ENCODE data around the gene CIRBP. TPM values are rescaled to one million over a fixed set of nuclear protein-coding genes. Genes with fewer than 3 reads are reported as not detected.

The CIRBP gene
- total RNA-seq, 2 experiments from 2014 or later, result 172 to 195 TPM

GRCh38 chr19:1248786-1249297, 20.3 kb upstream of the CIRBP start:
- ATAC-seq (peak; percentile 14), DNase-seq (peak; percentile 82)
- Mint-ChIP-seq H3K9me3 (ENCODE audit: insufficient read depth) (no peaks in the 10 kb centered on the region), H3K27ac (peak overlapping the region; percentile 90), H3K4me3 (peak overlapping the region; percentile 78), H3K27me3 (ENCODE audit: low read depth) (no peaks in the 10 kb centered on the region), H3K36me3 (ENCODE audit: low read depth) (peaks cover 24% of the 10 kb centered on the region), H3K4me1 (ENCODE audit: low read depth) (peaks cover 15% of the 10 kb centered on the region)
- CTCF ChIA-PET, result interaction anchor here (0.6 to 1.0 kb wide), 2 partner anchors 15 to 18 kb away, joined by 3 to 6 read pairs; no protein-coding TSS in a partner anchor
- POLR2A ChIA-PET, result interaction anchor here (0.6 to 1.0 kb wide), 3 partner anchors 13 to 20 kb away, joined by 3 to 8 read pairs (median 5); partner anchors contain the start of gene CIRBP

GRCh38 chr19:1249298-1249989, 19.7 kb upstream of the CIRBP start:
- no peaks in the 10 kb centered on the region for H3K27me3 Mint-ChIP-seq (ENCODE audit: low read depth)
- CTCF ChIA-PET, result interaction anchor here (0.6 to 1.0 kb wide), 2 partner anchors 15 to 17 kb away, joined by 3 to 6 read pairs; no protein-coding TSS in a partner anchor
- peaks cover 26% of the 10 kb centered on the region for H3K36me3 Mint-ChIP-seq (ENCODE audit: low read depth)
- peaks cover 13% of the 10 kb centered on the region for H3K4me1 Mint-ChIP-seq (ENCODE audit: low read depth)
- peak overlapping the region; percentile 79 for H3K4me3 Mint-ChIP-seq
- H3K27ac Mint-ChIP-seq, result peak overlapping the region; percentile 83
- POLR2A ChIA-PET, result interaction anchor here (0.5 to 1.0 kb wide), 4 partner anchors 10 to 20 kb away, joined by 3 to 8 read pairs (median 3); partner anchors contain the start of gene CIRBP
- no peaks in the 10 kb centered on the region for H3K9me3 Mint-ChIP-seq (ENCODE audit: insufficient read depth)
- ATAC-seq, result peak; percentile 54
- peak; percentile 95 for DNase-seq

- peak overlapping the region; percentile 83 for H3K27ac Mint-ChIP-seq
- DNase-seq, result no peak
- ChIA-PET CTCF (interaction anchor here (0.9 kb wide), 1 partner anchor 12 kb away, joined by 3 read pairs; no protein-coding TSS in a partner anchor), POLR2A (interaction anchor here (0.5 to 1.0 kb wide), 2 partner anchors 10 to 19 kb away, joined by 3 read pairs; partner anchors contain the start of gene CIRBP)
- no peaks in the 10 kb centered on the region for H3K9me3 Mint-ChIP-seq (ENCODE audit: insufficient read depth)
- H3K4me1 Mint-ChIP-seq (ENCODE audit: low read depth), result peaks cover 15% of the 10 kb centered on the region
- H3K27me3 Mint-ChIP-seq (ENCODE audit: low read depth), result no peaks in the 10 kb centered on the region
- H3K4me3 Mint-ChIP-seq, result peak overlapping the region; percentile 79
- H3K36me3 Mint-ChIP-seq (ENCODE audit: low read depth), result peaks cover 30% of the 10 kb centered on the region
- no peak for ATAC-seq
Measured at GRCh38 chr19:1249990-1250436, 19.1 kb upstream of the CIRBP start.

GRCh38 chr19:1250437-1251260, 18.5 kb upstream of the CIRBP start:
- H3K27ac Mint-ChIP-seq, result peak overlapping the region; percentile 88
- peak overlapping the region; percentile 91 for H3K4me3 Mint-ChIP-seq
- H3K4me1 Mint-ChIP-seq (ENCODE audit: low read depth), result peaks cover 20% of the 10 kb centered on the region
- ATAC-seq (no peak), DNase-seq (peak; percentile 74)
- ChIA-PET CTCF (interaction anchor here (0.9 to 1.3 kb wide), 2 partner anchors 11 to 16 kb away, joined by 3 to 11 read pairs; no protein-coding TSS in a partner anchor), POLR2A (interaction anchor here (1.0 to 3.2 kb wide), 3 partner anchors 11 to 19 kb away, joined by 3 to 52 read pairs (median 6); partner anchors contain the start of gene CIRBP)
- peaks cover 36% of the 10 kb centered on the region for H3K36me3 Mint-ChIP-seq (ENCODE audit: low read depth)
- no peaks in the 10 kb centered on the region for H3K9me3 Mint-ChIP-seq (ENCODE audit: insufficient read depth)
- H3K27me3 Mint-ChIP-seq (ENCODE audit: low read depth), result no peaks in the 10 kb centered on the region

- CTCF ChIA-PET, result interaction anchor here (1.3 kb wide), 1 partner anchor 15 kb away, joined by 11 read pairs; no protein-coding TSS in a partner anchor
- peak; percentile 2 for ATAC-seq
Measured at GRCh38 chr19:1251330-1252220, 17.6 kb upstream of the CIRBP start.

GRCh38 chr19:1252221-1252820, 16.8 kb upstream of the CIRBP start:
- DNase-seq, result peak; percentile 87
- H3K9me3 Mint-ChIP-seq (ENCODE audit: insufficient read depth), result no peaks in the 10 kb centered on the region
- POLR2A ChIA-PET, result interaction anchor here (0.5 to 3.2 kb wide), 9 partner anchors 8 to 31 kb away, joined by 3 to 52 read pairs (median 9); partner anchors contain the start of genes CIRBP and FAM174C
- no peak for ATAC-seq
- peak overlapping the region; percentile 91 for H3K4me3 Mint-ChIP-seq
- CTCF ChIA-PET, result interaction anchor here (1.3 to 4.9 kb wide), 3 partner anchors 8 to 14 kb away, joined by 11 to 45 read pairs (median 29); no protein-coding TSS in a partner anchor
- peak overlapping the region; percentile 88 for H3K27ac Mint-ChIP-seq
- peaks cover 48% of the 10 kb centered on the region for H3K36me3 Mint-ChIP-seq (ENCODE audit: low read depth)
- no peaks in the 10 kb centered on the region for H3K27me3 Mint-ChIP-seq (ENCODE audit: low read depth)
- peaks cover 26% of the 10 kb centered on the region for H3K4me1 Mint-ChIP-seq (ENCODE audit: low read depth)

More at GRCh38 chr19:1251330-1252220, 17.6 kb upstream of the CIRBP start:
- peak; percentile 79 for DNase-seq
- Mint-ChIP-seq H3K27ac (peak overlapping the region; percentile 88), H3K4me1 (ENCODE audit: low read depth) (peaks cover 23% of the 10 kb centered on the region), H3K27me3 (ENCODE audit: low read depth) (no peaks in the 10 kb centered on the region), H3K9me3 (ENCODE audit: insufficient read depth) (no peaks in the 10 kb centered on the region), H3K4me3 (peak overlapping the region; percentile 91), H3K36me3 (ENCODE audit: low read depth) (peaks cover 45% of the 10 kb centered on the region)
- POLR2A ChIA-PET, result interaction anchor here (0.5 to 3.2 kb wide), 5 partner anchors 10 to 31 kb away, joined by 3 to 52 read pairs (median 4); partner anchors contain the start of gene CIRBP

- H3K9me3 Mint-ChIP-seq (ENCODE audit: insufficient read depth), result no peaks in the 10 kb centered on the region
- H3K4me1 Mint-ChIP-seq (ENCODE audit: low read depth), result peaks cover 30% of the 10 kb centered on the region
- no peaks in the 10 kb centered on the region for H3K27me3 Mint-ChIP-seq (ENCODE audit: low read depth)
- H3K27ac Mint-ChIP-seq, result peak overlapping the region; percentile 81
- POLR2A ChIA-PET, result interaction anchor here (0.9 to 3.2 kb wide), 6 partner anchors 8 to 22 kb away, joined by 3 to 52 read pairs (median 10); partner anchors contain the start of genes CIRBP and FAM174C
- CTCF ChIA-PET, result interaction anchor here (0.7 to 4.9 kb wide), 4 partner anchors 8 to 16 kb away, joined by 3 to 45 read pairs (median 16); partner anchors contain the start of gene CIRBP
- ATAC-seq, result peak; percentile 16
- peak; percentile 85 for DNase-seq
- H3K4me3 Mint-ChIP-seq, result peak overlapping the region; percentile 91
- peaks cover 55% of the 10 kb centered on the region for H3K36me3 Mint-ChIP-seq (ENCODE audit: low read depth)
Measured at GRCh38 chr19:1252821-1253513, 16.2 kb upstream of the CIRBP start.

- ChIA-PET CTCF (interaction anchor here (0.7 to 4.9 kb wide), 4 partner anchors 8 to 15 kb away, joined by 3 to 45 read pairs (median 16); partner anchors contain the start of gene CIRBP), POLR2A (interaction anchor here (1.2 to 3.2 kb wide), 5 partner anchors 9 to 22 kb away, joined by 3 to 52 read pairs (median 10); partner anchors contain the start of genes CIRBP and FAM174C)
- no peaks in the 10 kb centered on the region for H3K9me3 Mint-ChIP-seq (ENCODE audit: insufficient read depth)
- H3K4me3 Mint-ChIP-seq, result peak overlapping the region; percentile 91
- H3K36me3 Mint-ChIP-seq (ENCODE audit: low read depth), result peaks cover 61% of the 10 kb centered on the region
- H3K27ac Mint-ChIP-seq, result peak overlapping the region; percentile 79
- H3K27me3 Mint-ChIP-seq (ENCODE audit: low read depth), result no peaks in the 10 kb centered on the region
- H3K4me1 Mint-ChIP-seq (ENCODE audit: low read depth), result peaks cover 35% of the 10 kb centered on the region
- ATAC-seq (no peak), DNase-seq (no peak)
Measured at GRCh38 chr19:1253514-1254080, 15.5 kb upstream of the CIRBP start.

- no peaks in the 10 kb centered on the region for H3K27me3 Mint-ChIP-seq (ENCODE audit: low read depth)
- DNase-seq (no peak), ATAC-seq (no peak)
- H3K9me3 Mint-ChIP-seq (ENCODE audit: insufficient read depth), result no peaks in the 10 kb centered on the region
- CTCF ChIA-PET, result interaction anchor here (1.8 to 4.9 kb wide), 3 partner anchors 10 to 13 kb away, joined by 9 to 45 read pairs (median 29); no protein-coding TSS in a partner anchor
- H3K27ac Mint-ChIP-seq, result peak overlapping the region; percentile 41
- peaks cover 66% of the 10 kb centered on the region for H3K36me3 Mint-ChIP-seq (ENCODE audit: low read depth)
- POLR2A ChIA-PET, result interaction anchor here (1.8 to 3.2 kb wide), 4 partner anchors 10 to 19 kb away, joined by 10 to 52 read pairs (median 10); partner anchors contain the start of gene CIRBP
- H3K4me1 Mint-ChIP-seq (ENCODE audit: low read depth), result peaks cover 40% of the 10 kb centered on the region
- no peak overlapping the region for H3K4me3 Mint-ChIP-seq
Measured at GRCh38 chr19:1254081-1254527, 15.0 kb upstream of the CIRBP start.
